ENCODE data around the gene NOVA2. TPM values are rescaled to one million over a fixed set of nuclear protein-coding genes. Genes with fewer than 3 reads are reported as not detected.

The NOVA2 gene
- polyA plus RNA-seq, 2 of the 4 experiments (the other 2 are of a cell fraction), result 0.06 to 0.30 TPM

- no peak within 1 kb of the TSS for H3K4me3 ChIP-seq
- DNase-seq (ENCODE audit: low read depth in 1 of 2, low spot score in 1 of 2), result peak in 1 of 2 experiments; percentile 64
- CTCF ChIA-PET, result interaction anchor here (1.0 to 4.4 kb wide), 5 partner anchors 11 to 103 kb away, joined by 3 to 15 read pairs (median 6); partner anchors contain the start of gene MYPOP
- peak; percentile 25 to 78; a peak in 5 of 6 replicates for ATAC-seq
- H3K4me1 ChIP-seq, result no peaks in the 10 kb centered on the region
- H3K27ac ChIP-seq, result no peak within 1 kb of the TSS
- 64% methylated on average over 38 of the region's 44 CpGs for WGBS (ENCODE audit: missing lambda C conversion rate)
- TF ChIP-seq RAD21 (conservative IDR thresholded peaks at IDR 0.05 in 1 of 2, IDR thresholded peaks at IDR 0.05 in 1 of 2) (peak; percentile 37 to 64; a peak in 4 of 5 replicates), CTCF (IDR thresholded peaks at IDR 0.05) (peak; percentile 21; the same call in 1 of the 3 replicates), SREBF2 (IDR thresholded peaks at IDR 0.05) (no peak), SMC3 (IDR thresholded peaks at IDR 0.05) (peak; percentile 9; the same call in 1 of the 3 replicates)
- POLR2A ChIA-PET, result no interaction called here
- H3K9me3 ChIP-seq, result no peaks in the 10 kb centered on the region
- no peak for FAIRE-seq
- no peak within 1 kb of the TSS for H3K4me2 ChIP-seq
Observed at GRCh38 chr19:45913874-45914830, 59.5 kb downstream of the NOVA2 start, which contains the start of gene NANOS2. NANOS2 (minus strand) TSS chr19:45914778; CDS start chr19:45914693, 85 bp downstream.

GRCh38 chr19:45911291-45911690, 62.4 kb downstream of the NOVA2 start:
- Histone ChIP-seq H3K9me3 (no peaks in the 10 kb centered on the region), H3K27ac (no peak overlapping the region), H3K4me2 (no peak overlapping the region), H3K4me3 (no peak overlapping the region), H3K4me1 (no peaks in the 10 kb centered on the region)
- DNase-seq (ENCODE audit: low read depth in 1 of 2, low spot score in 1 of 2) (no peak), ATAC-seq (peak in 1 of 2 experiments; percentile 31; a peak in 2 of 6 replicates), FAIRE-seq (no peak)
- ChIA-PET POLR2A (no interaction called here), CTCF (interaction anchor here (0.9 kb wide), 1 partner anchor 16 kb away, joined by 4 read pairs; no protein-coding TSS in a partner anchor)
- WGBS (ENCODE audit: missing lambda C conversion rate), result 54% methylated on average over 8 of the region's 8 CpGs
- TF ChIP-seq ZNF302 (CRISPR knock-in tag; IDR thresholded peaks at IDR 0.05) (no peak), FOSB (CRISPR knock-in tag; IDR thresholded peaks at IDR 0.05) (no peak), RFX5 (IDR thresholded peaks at IDR 0.05) (no peak), HDAC2 (IDR thresholded peaks at IDR 0.05) (no peak), KDM5A (IDR thresholded peaks at IDR 0.05) (no peak), CHD4 (IDR thresholded peaks at IDR 0.05; ENCODE audit: borderline replicate concordance) (no peak), BCL3 (IDR thresholded peaks at IDR 0.05) (no peak), CBX8 (IDR thresholded peaks at IDR 0.05) (no peak), HEYL (CRISPR knock-in tag; IDR thresholded peaks at IDR 0.05) (no peak), ESRRA (IDR thresholded peaks at IDR 0.05; ENCODE audit: borderline replicate concordance, low read length) (no peak), HOXB5 (CRISPR knock-in tag; IDR thresholded peaks at IDR 0.05) (no peak)

- no peak overlapping the region for H3K27ac ChIP-seq
- no peaks in the 10 kb centered on the region for H3K9me3 ChIP-seq
- ChIA-PET POLR2A (no interaction called here), CTCF (interaction anchor here (1.8 to 2.2 kb wide), 5 partner anchors 18 to 169 kb away, joined by 4 to 6 read pairs (median 5); partner anchors contain the start of gene FOXA3)
- no peaks in the 10 kb centered on the region for H3K4me1 ChIP-seq
- ATAC-seq, result 0 out of 6 replicates have a peak, but pooled peaks have one; percentile 31 to 36
- H3K4me3 ChIP-seq, result no peak overlapping the region
- no peak overlapping the region for H3K4me2 ChIP-seq
- 50% methylated on average over 5 of the region's 5 CpGs for WGBS (ENCODE audit: missing lambda C conversion rate)
- FAIRE-seq, result no peak
- DNase-seq (ENCODE audit: low read depth in 1 of 2, low spot score in 1 of 2), result no peak
- TF ChIP-seq HOXB13 (CRISPR knock-in tag; IDR thresholded peaks at IDR 0.05; ENCODE audit: low read depth) (no peak), REST (IDR thresholded peaks at IDR 0.05) (no peak), SMC3 (IDR thresholded peaks at IDR 0.05) (no peak), HOXB5 (CRISPR knock-in tag; IDR thresholded peaks at IDR 0.05) (no peak), KDM1A (IDR thresholded peaks at IDR 0.05; ENCODE audit: low read depth) (no peak), MAX (IDR thresholded peaks at IDR 0.05) (no peak), EHMT2 (IDR thresholded peaks at IDR 0.05; ENCODE audit: low read depth) (no peak), CEBPB (IDR thresholded peaks at IDR 0.05) (no peak), HES2 (IDR thresholded peaks at IDR 0.05) (no peak), RNF2 (IDR thresholded peaks at IDR 0.05; ENCODE audit: borderline replicate concordance, low read depth) (no peak), GATA3 (IDR thresholded peaks at IDR 0.05; ENCODE audit: borderline replicate concordance) (no peak), FOSL2 (IDR thresholded peaks at IDR 0.05) (no peak), FOSL2 (CRISPR knock-in tag; IDR thresholded peaks at IDR 0.05) (no peak)
Observed at GRCh38 chr19:45908956-45909355, 64.7 kb downstream of the NOVA2 start.

All from A549 (cell line).